SK-N-SH treated with all-trans-retinoic acid at 6 μM for 48 hours (cell line): ENCODE measurements around the gene CCDC88C.

Source experiments
- ATAC-seq: fragments of 200-7000 bp; cut with Tn5 transposase; 3 replicates; pipeline ENCODE4 v1.9.1; 2020; ENCODE audit warnings: mild to moderate bottlenecking, moderate library complexity
- ARNTL ChIP-seq: fragments of 450-650 bp; formaldehyde crosslinking; IDR thresholded peaks from 2 replicates; pipeline ENCODE4 v1.5.0; 2020; ENCODE audit warnings: low read depth, mild to moderate bottlenecking, moderate library complexity, borderline replicate concordance
- BACH2 ChIP-seq: fragments of 250-450 bp; sonication (Bioruptor Pico); IDR thresholded peaks from 2 replicates; pipeline ENCODE4 v1.9.0; 2021; ENCODE audit warnings: mild to moderate bottlenecking, borderline replicate concordance
- CSDC2 ChIP-seq: fragments of 250-450 bp; sonication (Bioruptor Pico); IDR thresholded peaks from 2 replicates; pipeline ENCODE4 v1.5.0; 2020; ENCODE audit warnings: mild to moderate bottlenecking, moderate library complexity
- ESRRG ChIP-seq: fragments of 250-450 bp; sonication (Bioruptor Pico); IDR thresholded peaks from 2 replicates; pipeline ENCODE4 v1.6.1; 2021; ENCODE audit warnings: mild to moderate bottlenecking
- GLIS3 ChIP-seq: fragments of 250-450 bp; sonication (Bioruptor Pico); IDR thresholded peaks from 2 replicates; pipeline ENCODE4 v1.5.0; 2020; ENCODE audit warnings: mild to moderate bottlenecking, moderate library complexity
- ISL1 ChIP-seq: fragments of 250-450 bp; sonication (Bioruptor Pico); IDR thresholded peaks from 2 replicates; pipeline ENCODE4 v2.1.2; 2022; ENCODE audit warnings: mild to moderate bottlenecking, moderate library complexity
- OSR1 ChIP-seq: fragments of 250-450 bp; sonication (Bioruptor Pico); IDR thresholded peaks from 2 replicates; pipeline ENCODE4 v1.8.0; 2022; ENCODE audit warnings: moderate library complexity, mild to moderate bottlenecking, inconsistent platforms
- RARB ChIP-seq: fragments of 250-450 bp; sonication (Bioruptor Pico); IDR thresholded peaks from 2 replicates; pipeline ENCODE4 v1.8.0; 2021; ENCODE audit warnings: mild to moderate bottlenecking, moderate library complexity
- SNAI2 ChIP-seq: fragments of 250-450 bp; sonication (Bioruptor Pico); IDR thresholded peaks from 2 replicates; pipeline ENCODE4 v1.5.0; 2020; ENCODE audit warnings: mild to moderate bottlenecking, moderate library complexity
- TCF4 ChIP-seq: fragments of 250-450 bp; sonication (Bioruptor Pico); IDR thresholded peaks from 2 replicates; pipeline ENCODE4 v1.8.0; 2021; ENCODE audit warnings: mild to moderate bottlenecking, moderate library complexity, borderline replicate concordance
- TOX ChIP-seq: fragments of 250-450 bp; sonication (Bioruptor Pico); IDR thresholded peaks from 2 replicates; pipeline ENCODE4 v1.8.0; 2021; ENCODE audit warnings: mild to moderate bottlenecking, moderate library complexity, borderline replicate concordance
- ZC3H10 ChIP-seq: fragments of 250-450 bp; sonication (Bioruptor Pico); IDR thresholded peaks from 2 replicates; pipeline ENCODE4 v1.5.1; 2021; ENCODE audit warnings: mild to moderate bottlenecking, moderate library complexity
- ZFP3 ChIP-seq: fragments of 250-450 bp; sonication (Bioruptor Pico); IDR thresholded peaks from 2 replicates; pipeline ENCODE4 v1.5.0; 2020; ENCODE audit warnings: mild to moderate bottlenecking, moderate library complexity
- ZFP30 ChIP-seq: fragments of 450-650 bp; formaldehyde crosslinking; IDR thresholded peaks from 2 replicates; pipeline ENCODE4 v1.5.0; 2022; ENCODE audit warnings: mild to moderate bottlenecking, moderate library complexity
- ZNF565 ChIP-seq: fragments of 450-650 bp; formaldehyde crosslinking; conservative IDR thresholded peaks from 2 replicates; pipeline ENCODE4 v1.5.0; 2020; ENCODE audit warnings: low read depth, mild to moderate bottlenecking, moderate library complexity
- ZNF70 ChIP-seq: fragments of 450-650 bp; formaldehyde crosslinking; IDR thresholded peaks from 2 replicates; pipeline ENCODE4 v1.5.0; 2020; ENCODE audit warnings: mild to moderate bottlenecking, moderate library complexity
- ZNF8 ChIP-seq: fragments of 450-650 bp; formaldehyde crosslinking; IDR thresholded peaks from 2 replicates; pipeline ENCODE4 v1.5.0; 2020; ENCODE audit warnings: mild to moderate bottlenecking, moderate library complexity
- TF ChIP-seq, protein P1 (sequence below): fragments of 250-450 bp; sonication (Bioruptor Pico); IDR thresholded peaks from 2 replicates; pipeline ENCODE4 v1.8.0; 2020; ENCODE audit warnings: mild to moderate bottlenecking, moderate library complexity, borderline replicate concordance
- TF ChIP-seq, protein P2 (sequence below): fragments of 250-450 bp; sonication (Bioruptor Pico); IDR thresholded peaks from 2 replicates; pipeline ENCODE4 v1.5.1; 2021; ENCODE audit warnings: mild to moderate bottlenecking, moderate library complexity
- TF ChIP-seq, protein P3 (sequence below): fragments of 250-450 bp; sonication (Bioruptor Pico); IDR thresholded peaks from 2 replicates; pipeline ENCODE4 v1.5.1; 2020; ENCODE audit warnings: low read depth, mild to moderate bottlenecking, moderate library complexity
- TF ChIP-seq, protein P4 (sequence below): fragments of 250-450 bp; sonication (Bioruptor Pico); IDR thresholded peaks from 2 replicates; pipeline ENCODE4 v1.5.0; 2020; ENCODE audit warnings: mild to moderate bottlenecking, moderate library complexity

The CCDC88C gene

DNA sequence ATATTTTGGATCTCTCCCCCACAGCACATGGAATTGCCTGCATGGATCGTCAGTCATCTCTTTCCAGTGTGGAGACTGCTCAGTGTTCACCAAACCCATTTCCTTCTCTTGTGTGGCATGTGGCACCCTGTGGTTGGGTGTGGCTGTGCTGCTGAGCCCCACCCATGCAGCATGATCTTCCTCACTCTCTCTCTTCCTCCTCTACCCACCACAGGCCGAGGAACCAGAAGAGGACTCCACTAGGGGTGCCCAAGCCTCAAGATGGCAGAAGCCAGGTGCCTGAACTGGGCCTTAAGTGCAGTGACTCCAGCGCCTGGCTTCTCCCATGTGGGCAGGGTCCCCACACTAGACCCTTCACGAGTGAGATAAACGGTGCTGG lies 106.3 kb downstream of the CCDC88C start (continued):
- TF ChIP-seq, protein P1, sequence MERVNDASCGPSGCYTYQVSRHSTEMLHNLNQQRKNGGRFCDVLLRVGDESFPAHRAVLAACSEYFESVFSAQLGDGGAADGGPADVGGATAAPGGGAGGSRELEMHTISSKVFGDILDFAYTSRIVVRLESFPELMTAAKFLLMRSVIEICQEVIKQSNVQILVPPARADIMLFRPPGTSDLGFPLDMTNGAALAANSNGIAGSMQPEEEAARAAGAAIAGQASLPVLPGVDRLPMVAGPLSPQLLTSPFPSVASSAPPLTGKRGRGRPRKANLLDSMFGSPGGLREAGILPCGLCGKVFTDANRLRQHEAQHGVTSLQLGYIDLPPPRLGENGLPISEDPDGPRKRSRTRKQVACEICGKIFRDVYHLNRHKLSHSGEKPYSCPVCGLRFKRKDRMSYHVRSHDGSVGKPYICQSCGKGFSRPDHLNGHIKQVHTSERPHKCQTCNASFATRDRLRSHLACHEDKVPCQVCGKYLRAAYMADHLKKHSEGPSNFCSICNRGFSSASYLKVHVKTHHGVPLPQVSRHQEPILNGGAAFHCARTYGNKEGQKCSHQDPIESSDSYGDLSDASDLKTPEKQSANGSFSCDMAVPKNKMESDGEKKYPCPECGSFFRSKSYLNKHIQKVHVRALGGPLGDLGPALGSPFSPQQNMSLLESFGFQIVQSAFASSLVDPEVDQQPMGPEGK (CRISPR knock-in tag): no peak
- TF ChIP-seq GLIS3 (CRISPR knock-in tag) (no peak), ZFP3 (no peak), ZNF565 (CRISPR knock-in tag) (no peak), ZC3H10 (CRISPR knock-in tag) (no peak), ESRRG (CRISPR knock-in tag) (no peak)
- TF ChIP-seq, all 23 proteins: peak for 0

DNA sequence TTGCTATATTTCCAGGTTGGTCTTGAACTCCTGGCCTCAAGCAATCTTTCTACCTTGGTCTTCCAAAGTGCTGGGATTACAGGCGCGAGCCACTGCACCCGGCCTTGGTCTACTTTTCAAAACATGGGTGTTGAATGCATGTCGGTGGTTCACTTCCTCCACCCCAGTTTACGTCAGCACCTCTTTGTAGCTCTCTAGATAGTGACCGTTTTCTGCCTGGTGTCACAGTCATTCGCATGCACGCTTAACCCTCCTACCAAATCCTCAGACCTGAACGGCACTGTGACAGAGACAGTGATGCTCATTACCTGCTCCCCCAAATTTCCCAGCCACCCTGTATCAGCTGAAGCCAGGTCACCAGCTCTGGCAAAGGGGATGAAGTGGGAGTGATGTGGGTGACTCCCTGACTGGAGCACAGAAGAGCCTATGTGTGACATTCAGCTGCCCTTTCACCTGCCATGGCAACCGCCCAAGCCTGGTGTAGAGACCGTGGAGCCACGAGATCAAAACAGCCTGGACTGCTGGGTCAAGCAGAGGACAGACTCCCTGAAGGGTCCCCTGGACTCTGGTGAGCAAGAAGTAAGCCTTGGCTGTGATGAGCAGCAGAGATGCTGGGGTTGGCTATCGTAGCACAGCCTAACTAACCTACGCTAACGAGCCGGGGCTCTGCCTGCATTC lies 106.9 kb downstream of the CCDC88C start:
- TF ChIP-seq ARNTL (CRISPR knock-in tag): no peak
- no peak for TF ChIP-seq GLIS3 (CRISPR knock-in tag)
- no peak for TF ChIP-seq RARB (CRISPR knock-in tag)
- no peak for TF ChIP-seq ZFP30
- no peak for TF ChIP-seq TOX (CRISPR knock-in tag)
- TF ChIP-seq, protein P2, sequence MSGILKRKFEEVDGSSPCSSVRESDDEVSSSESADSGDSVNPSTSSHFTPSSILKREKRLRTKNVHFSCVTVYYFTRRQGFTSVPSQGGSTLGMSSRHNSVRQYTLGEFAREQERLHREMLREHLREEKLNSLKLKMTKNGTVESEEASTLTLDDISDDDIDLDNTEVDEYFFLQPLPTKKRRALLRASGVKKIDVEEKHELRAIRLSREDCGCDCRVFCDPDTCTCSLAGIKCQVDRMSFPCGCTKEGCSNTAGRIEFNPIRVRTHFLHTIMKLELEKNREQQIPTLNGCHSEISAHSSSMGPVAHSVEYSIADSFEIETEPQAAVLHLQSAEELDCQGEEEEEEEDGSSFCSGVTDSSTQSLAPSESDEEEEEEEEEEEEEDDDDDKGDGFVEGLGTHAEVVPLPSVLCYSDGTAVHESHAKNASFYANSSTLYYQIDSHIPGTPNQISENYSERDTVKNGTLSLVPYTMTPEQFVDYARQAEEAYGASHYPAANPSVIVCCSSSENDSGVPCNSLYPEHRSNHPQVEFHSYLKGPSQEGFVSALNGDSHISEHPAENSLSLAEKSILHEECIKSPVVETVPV (CRISPR knock-in tag): no peak
- TF ChIP-seq, protein P3, sequence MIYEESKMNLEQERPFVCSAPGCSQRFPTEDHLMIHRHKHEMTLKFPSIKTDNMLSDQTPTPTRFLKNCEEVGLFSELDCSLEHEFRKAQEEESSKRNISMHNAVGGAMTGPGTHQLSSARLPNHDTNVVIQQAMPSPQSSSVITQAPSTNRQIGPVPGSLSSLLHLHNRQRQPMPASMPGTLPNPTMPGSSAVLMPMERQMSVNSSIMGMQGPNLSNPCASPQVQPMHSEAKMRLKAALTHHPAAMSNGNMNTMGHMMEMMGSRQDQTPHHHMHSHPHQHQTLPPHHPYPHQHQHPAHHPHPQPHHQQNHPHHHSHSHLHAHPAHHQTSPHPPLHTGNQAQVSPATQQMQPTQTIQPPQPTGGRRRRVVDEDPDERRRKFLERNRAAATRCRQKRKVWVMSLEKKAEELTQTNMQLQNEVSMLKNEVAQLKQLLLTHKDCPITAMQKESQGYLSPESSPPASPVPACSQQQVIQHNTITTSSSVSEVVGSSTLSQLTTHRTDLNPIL (CRISPR knock-in tag): no peak
- TF ChIP-seq, protein P1 (CRISPR knock-in tag): no peak
- TF ChIP-seq OSR1 (CRISPR knock-in tag): no peak
- TF ChIP-seq TCF4 (CRISPR knock-in tag): no peak
- no peak for TF ChIP-seq ZNF8 (CRISPR knock-in tag)
- TF ChIP-seq ISL1 (CRISPR knock-in tag): no peak
- TF ChIP-seq ZC3H10 (CRISPR knock-in tag): no peak
- ATAC-seq: no peak

DNA sequence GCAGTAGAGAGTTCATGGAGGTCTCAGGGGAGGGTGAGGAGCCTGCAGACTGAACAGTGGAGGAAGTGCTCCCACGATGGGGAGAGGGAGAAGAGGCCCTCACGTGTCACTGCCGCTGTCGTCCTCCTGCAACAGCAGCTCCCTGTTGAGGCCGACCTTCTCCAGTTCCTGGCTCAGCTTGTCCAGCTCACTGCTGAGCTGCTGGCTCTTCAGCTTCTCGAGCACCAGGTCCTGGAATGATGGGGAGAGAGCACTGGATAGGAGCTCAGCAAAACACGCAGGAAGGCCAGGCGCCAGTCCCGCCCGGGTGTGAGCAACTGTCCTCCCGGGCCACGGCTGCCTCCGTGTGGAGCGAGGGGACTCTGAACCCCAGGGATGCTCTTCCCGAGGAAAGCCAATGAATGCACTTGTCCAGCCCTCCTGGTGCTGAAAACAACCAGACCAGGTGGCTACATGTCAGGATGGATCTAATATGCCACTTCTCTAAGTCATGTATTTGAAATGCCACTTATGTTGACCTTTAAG lies 107.8 kb downstream of the CCDC88C start:
- no peak for ATAC-seq
- TF ChIP-seq GLIS3 (CRISPR knock-in tag) (no peak), TCF4 (CRISPR knock-in tag) (no peak)
- TF ChIP-seq, protein P4, sequence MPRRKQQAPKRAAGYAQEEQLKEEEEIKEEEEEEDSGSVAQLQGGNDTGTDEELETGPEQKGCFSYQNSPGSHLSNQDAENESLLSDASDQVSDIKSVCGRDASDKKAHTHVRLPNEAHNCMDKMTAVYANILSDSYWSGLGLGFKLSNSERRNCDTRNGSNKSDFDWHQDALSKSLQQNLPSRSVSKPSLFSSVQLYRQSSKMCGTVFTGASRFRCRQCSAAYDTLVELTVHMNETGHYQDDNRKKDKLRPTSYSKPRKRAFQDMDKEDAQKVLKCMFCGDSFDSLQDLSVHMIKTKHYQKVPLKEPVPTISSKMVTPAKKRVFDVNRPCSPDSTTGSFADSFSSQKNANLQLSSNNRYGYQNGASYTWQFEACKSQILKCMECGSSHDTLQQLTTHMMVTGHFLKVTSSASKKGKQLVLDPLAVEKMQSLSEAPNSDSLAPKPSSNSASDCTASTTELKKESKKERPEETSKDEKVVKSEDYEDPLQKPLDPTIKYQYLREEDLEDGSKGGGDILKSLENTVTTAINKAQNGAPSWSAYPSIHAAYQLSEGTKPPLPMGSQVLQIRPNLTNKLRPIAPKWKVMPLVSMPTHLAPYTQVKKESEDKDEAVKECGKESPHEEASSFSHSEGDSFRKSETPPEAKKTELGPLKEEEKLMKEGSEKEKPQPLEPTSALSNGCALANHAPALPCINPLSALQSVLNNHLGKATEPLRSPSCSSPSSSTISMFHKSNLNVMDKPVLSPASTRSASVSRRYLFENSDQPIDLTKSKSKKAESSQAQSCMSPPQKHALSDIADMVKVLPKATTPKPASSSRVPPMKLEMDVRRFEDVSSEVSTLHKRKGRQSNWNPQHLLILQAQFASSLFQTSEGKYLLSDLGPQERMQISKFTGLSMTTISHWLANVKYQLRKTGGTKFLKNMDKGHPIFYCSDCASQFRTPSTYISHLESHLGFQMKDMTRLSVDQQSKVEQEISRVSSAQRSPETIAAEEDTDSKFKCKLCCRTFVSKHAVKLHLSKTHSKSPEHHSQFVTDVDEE (CRISPR knock-in tag): no peak

DNA sequence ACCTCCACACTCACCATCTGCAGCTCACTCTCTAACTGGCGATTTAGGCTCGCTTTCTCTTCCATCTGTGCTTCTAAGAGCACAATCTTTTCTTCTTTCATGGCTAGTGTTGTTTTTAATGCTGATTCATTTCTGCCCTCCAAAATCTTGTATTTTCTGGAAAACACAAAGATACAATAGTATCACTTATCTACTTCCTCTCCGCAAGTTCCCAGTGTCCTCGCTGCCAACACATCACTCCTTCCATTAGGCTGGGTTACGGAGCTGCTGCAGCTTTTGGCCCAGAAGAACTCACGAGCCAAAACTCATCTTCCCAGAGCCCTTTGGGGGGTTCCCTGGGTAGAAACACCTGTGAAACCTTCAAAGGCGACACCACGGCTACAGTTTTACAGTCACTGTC lies 109.3 kb downstream of the CCDC88C start:
- ATAC-seq: no peak
- TF ChIP-seq, protein P1 (CRISPR knock-in tag): no peak
- TF ChIP-seq BACH2 (no peak), OSR1 (CRISPR knock-in tag) (no peak), ZFP3 (no peak), CSDC2 (CRISPR knock-in tag) (no peak), TCF4 (CRISPR knock-in tag) (no peak), ZFP30 (no peak), ZNF70 (CRISPR knock-in tag) (no peak), ESRRG (CRISPR knock-in tag) (no peak), ZNF8 (CRISPR knock-in tag) (no peak), TOX (CRISPR knock-in tag) (no peak), SNAI2 (CRISPR knock-in tag) (no peak)
- TF ChIP-seq, protein P2 (CRISPR knock-in tag): no peak
- TF ChIP-seq, all 23 proteins: peak for 0
